ENCODE results near the gene DEFB131B. TPM values are rescaled to one million over a fixed set of nuclear protein-coding genes. Genes with fewer than 3 reads are reported as not detected.

DEFB131B gene
- total RNA-seq, 1 experiment from 2014 or later: not detected

Other genes starting within 250 kb of the DEFB131B start
- gene DEFB108B, start 45.3 kb upstream of the DEFB131B start, total RNA-seq (2014; rRNA removed; shearing (Covaris generic); ENCODE audit: low replicate concordance): not detected in 2 replicates
- 4.1 and 6.6 TPM in 2 replicates for gene XNDC1N, start 50.1 kb downstream of the DEFB131B start, total RNA-seq (2014; rRNA removed; shearing (Covaris generic); ENCODE audit: low replicate concordance)
- 74.1 and 79.4 TPM in 2 replicates for gene RNF121, start 50.6 kb downstream of the DEFB131B start, total RNA-seq (2014; rRNA removed; shearing (Covaris generic); ENCODE audit: low replicate concordance)
- 1.0 and 4.3 TPM in 2 replicates for gene IL18BP, start 120.5 kb downstream of the DEFB131B start, total RNA-seq (2014; rRNA removed; shearing (Covaris generic); ENCODE audit: low replicate concordance)
- 73.8 and 81.0 TPM in 2 replicates for gene NUMA1, start 202.1 kb downstream of the DEFB131B start, total RNA-seq (2014; rRNA removed; shearing (Covaris generic); ENCODE audit: low replicate concordance)
- gene LRRC51, start 202.4 kb downstream of the DEFB131B start, total RNA-seq (2014; rRNA removed; shearing (Covaris generic); ENCODE audit: low replicate concordance): 9.4 and 14.9 TPM in 2 replicates
- gene LAMTOR1, start 224.8 kb downstream of the DEFB131B start, total RNA-seq (2014; rRNA removed; shearing (Covaris generic); ENCODE audit: low replicate concordance): 90.8 and 117 TPM in 2 replicates
- not detected in 2 replicates for gene TOMT, start 227.5 kb downstream of the DEFB131B start, total RNA-seq (2014; rRNA removed; shearing (Covaris generic); ENCODE audit: low replicate concordance)
- gene ANAPC15, start 234.2 kb downstream of the DEFB131B start, total RNA-seq (2014; rRNA removed; shearing (Covaris generic); ENCODE audit: low replicate concordance): 29.1 and 35.5 TPM in 2 replicates